ENCODE measurements around the gene SH2D6.
A peak's percentile ranks its signal among the peaks of the same experiment; 100 is the strongest.

Gene SH2D6

DNA sequence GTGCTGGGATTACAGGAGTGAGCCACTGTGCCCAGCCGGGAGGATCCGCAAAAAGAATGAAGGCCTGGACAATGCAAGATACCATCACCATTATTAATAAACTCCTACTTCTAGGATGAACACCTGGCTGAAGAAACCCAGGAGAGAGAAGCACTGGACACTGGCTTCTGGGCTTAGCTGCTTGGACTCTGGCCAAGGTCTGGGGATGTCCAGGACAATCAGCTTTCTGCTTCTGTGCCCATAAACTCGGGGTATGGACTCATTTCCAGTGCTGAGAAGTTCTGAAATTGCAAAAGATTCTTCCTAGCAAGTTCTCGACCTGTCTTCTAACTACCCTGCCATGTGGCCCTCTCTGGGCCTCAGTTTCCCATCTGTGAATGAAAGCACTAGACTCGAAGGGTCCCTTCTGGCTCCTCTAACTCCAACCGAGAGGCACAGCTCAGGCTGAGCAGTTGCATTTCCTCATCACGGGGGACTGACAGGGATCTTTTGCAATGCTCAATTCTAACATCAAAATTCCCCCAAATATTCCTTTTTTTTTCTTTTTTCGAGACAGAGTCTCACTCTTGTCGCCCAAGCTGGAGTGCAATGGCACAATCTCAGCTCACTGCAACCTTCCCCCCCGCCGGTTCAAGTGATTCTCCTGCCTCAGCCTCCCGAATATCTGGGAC is 2.4 kb upstream of the SH2D6 start:
- in situ Hi-C loops (cut with MboI; ENCODE audit: low pct_unique_long_range_greater_than_20kb, low sequenced_read_pairs) = no loop called here
- no peak for DNase-seq

GRCh38 chr2:85419009-85419675 is 628 bp downstream of the SH2D6 start:
- in situ Hi-C loops (cut with MboI; ENCODE audit: low pct_unique_long_range_greater_than_20kb, low sequenced_read_pairs) = no loop called here
- DNase-seq = no peak

GRCh38 chr2:85420536-85421259 is 2.2 kb downstream of the SH2D6 start:
- in situ Hi-C loops (cut with MboI; ENCODE audit: low pct_unique_long_range_greater_than_20kb, low sequenced_read_pairs) = no loop called here
- DNase-seq = peak; percentile 93

GRCh38 chr2:85421260-85422071 is 3.0 kb downstream of the SH2D6 start:
- peak; percentile 23 for DNase-seq
- in situ Hi-C loops (cut with MboI; ENCODE audit: low pct_unique_long_range_greater_than_20kb, low sequenced_read_pairs) = no loop called here

GRCh38 chr2:85422072-85422457 is 3.6 kb downstream of the SH2D6 start:
- in situ Hi-C loops (cut with MboI; ENCODE audit: low pct_unique_long_range_greater_than_20kb, low sequenced_read_pairs) = no loop called here
- DNase-seq = no peak

DNA sequence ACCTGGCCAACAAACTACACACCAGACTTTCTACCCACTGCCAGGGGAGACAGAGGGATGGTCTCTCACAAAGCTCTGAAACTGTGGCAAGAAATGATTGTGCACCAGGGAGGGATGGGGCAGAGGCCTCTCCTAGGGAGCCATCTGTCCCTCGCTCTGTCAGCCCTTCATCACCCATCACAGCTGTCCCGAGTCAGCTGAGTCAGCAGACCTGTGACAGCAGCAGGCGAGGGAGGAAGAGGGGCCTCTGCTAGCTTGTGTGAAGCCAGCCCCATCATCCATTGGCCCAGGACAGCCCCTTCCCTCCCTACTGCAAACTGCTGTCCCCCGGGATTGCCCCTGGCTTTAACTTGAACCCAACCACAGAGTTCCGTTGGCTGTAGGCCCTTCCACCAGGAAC is 5.0 kb downstream of the SH2D6 start:
- in situ Hi-C loops (cut with MboI; ENCODE audit: low pct_unique_long_range_greater_than_20kb, low sequenced_read_pairs) = no loop called here

GRCh38 chr2:85425588-85425987 is 7.1 kb downstream of the SH2D6 start:
- in situ Hi-C loops (cut with MboI; ENCODE audit: low pct_unique_long_range_greater_than_20kb, low sequenced_read_pairs) = no loop called here
- no peak for DNase-seq

More for the DNA sequence above, 5.0 kb downstream of the SH2D6 start:
- no peak for DNase-seq

GRCh38 chr2:85427300-85427835 is 8.9 kb downstream of the SH2D6 start:
- no peak for DNase-seq
- in situ Hi-C loops (cut with MboI; ENCODE audit: low pct_unique_long_range_greater_than_20kb, low sequenced_read_pairs) = no loop called here

DNA sequence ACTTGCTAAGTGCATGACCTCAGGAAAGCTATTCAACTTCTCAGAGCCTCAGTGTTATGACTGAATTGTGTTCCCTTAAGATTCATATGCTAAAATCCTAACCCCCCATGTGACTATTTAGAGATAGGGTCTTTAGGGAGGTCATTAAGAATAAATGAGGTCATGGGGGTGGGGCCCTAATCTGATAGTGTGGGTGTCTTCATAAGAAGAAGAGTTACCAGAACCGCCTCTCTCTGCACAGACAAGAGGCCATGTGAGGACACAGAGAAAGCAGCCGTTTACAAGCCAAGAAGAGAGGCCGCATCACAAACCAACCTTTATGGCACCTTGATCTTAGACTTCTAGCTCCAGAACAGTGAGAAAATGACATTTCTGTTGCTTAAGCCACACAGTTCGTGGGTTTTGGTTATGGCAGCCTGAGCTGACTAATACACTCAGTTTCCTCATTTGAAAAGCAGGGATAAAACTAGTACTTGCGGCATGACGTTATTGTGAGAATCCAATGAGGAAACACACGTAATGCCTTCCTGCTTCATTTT is 9.9 kb downstream of the SH2D6 start:
- in situ Hi-C loops (cut with MboI; ENCODE audit: low pct_unique_long_range_greater_than_20kb, low sequenced_read_pairs) = no loop called here
- DNase-seq = peak; percentile 22

- in situ Hi-C loops (cut with MboI; ENCODE audit: low pct_unique_long_range_greater_than_20kb, low sequenced_read_pairs) = no loop called here
- no peak for DNase-seq
Measured at GRCh38 chr2:85429213-85429923, 10.9 kb downstream of the SH2D6 start.

GRCh38 chr2:85429924-85430289 is 11.4 kb downstream of the SH2D6 start:
- in situ Hi-C loops (cut with MboI; ENCODE audit: low pct_unique_long_range_greater_than_20kb, low sequenced_read_pairs) = no loop called here
- no peak for DNase-seq

DNA sequence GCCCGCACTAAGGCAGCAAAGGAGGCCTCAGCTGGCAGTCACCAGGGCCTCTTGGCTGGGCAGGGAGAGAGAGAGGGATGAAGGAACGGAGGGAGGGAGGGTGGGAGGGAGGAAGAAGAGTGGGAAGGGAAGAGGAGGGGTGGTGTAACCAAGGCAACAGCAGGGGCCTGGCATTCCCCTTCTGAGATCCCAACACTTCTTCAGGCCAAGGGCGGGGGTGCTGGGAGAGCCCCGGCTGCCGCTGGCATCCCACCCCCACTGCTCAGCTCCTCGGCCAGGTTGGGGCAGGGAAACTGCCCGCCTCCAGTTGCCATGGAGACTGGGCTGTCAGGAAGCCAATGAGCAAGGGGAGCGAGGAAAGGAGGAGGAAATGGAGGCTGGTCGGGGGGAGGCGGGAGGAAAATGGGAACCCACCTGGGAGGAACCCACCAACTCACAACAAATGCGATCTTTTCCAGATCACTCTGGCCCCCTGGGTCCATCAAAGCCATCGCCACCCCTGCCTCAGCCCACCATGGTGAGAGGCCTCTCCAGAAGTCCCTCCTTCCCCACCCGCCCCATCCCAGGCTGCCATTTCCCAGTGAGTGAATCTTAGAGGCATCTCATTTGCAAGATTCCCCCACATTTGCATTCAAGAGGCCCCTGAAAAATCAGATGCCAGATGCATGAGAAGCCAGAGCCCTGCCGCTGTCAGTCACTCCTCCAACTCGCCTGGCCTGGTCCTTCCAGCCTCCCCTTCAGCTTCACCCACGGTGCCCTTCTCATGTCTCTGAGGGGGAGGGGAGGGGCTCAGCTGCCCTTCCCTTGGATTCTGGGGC is 12.4 kb downstream of the SH2D6 start:
- in situ Hi-C loops (cut with MboI; ENCODE audit: low pct_unique_long_range_greater_than_20kb, low sequenced_read_pairs) = no loop called here

GRCh38 chr2:85431570-85432205 is 13.2 kb downstream of the SH2D6 start:
- no peak for DNase-seq
- in situ Hi-C loops (cut with MboI; ENCODE audit: low pct_unique_long_range_greater_than_20kb, low sequenced_read_pairs) = no loop called here

More for the DNA sequence above, 12.4 kb downstream of the SH2D6 start:
- DNase-seq = no peak

- DNase-seq = no peak
- in situ Hi-C loops (cut with MboI; ENCODE audit: low pct_unique_long_range_greater_than_20kb, low sequenced_read_pairs) = no loop called here
Measured at GRCh38 chr2:85433511-85434089, 15.1 kb downstream of the SH2D6 start.

DNA sequence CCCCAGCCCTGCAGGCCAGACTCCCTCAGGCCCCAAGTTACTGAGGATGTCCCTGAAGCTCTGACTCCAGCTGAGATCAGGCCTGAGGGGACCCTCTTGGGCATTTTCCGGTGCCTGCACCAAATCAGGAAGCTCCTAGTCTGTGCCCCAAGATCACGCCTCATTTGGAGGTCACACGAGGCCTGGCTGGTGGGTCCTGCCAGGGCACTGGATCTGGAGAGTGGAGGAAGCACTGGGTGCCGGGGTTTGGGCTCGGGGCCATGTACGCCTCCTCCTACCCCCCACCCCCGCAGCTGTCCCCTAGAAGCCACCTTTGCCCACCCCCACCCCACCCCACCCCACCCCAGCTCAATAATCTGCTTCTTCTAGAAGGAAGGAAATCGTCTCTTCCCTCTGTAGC is 16.2 kb downstream of the SH2D6 start:
- no peak for DNase-seq
- in situ Hi-C loops (cut with MboI; ENCODE audit: low pct_unique_long_range_greater_than_20kb, low sequenced_read_pairs) = no loop called here

DNA sequence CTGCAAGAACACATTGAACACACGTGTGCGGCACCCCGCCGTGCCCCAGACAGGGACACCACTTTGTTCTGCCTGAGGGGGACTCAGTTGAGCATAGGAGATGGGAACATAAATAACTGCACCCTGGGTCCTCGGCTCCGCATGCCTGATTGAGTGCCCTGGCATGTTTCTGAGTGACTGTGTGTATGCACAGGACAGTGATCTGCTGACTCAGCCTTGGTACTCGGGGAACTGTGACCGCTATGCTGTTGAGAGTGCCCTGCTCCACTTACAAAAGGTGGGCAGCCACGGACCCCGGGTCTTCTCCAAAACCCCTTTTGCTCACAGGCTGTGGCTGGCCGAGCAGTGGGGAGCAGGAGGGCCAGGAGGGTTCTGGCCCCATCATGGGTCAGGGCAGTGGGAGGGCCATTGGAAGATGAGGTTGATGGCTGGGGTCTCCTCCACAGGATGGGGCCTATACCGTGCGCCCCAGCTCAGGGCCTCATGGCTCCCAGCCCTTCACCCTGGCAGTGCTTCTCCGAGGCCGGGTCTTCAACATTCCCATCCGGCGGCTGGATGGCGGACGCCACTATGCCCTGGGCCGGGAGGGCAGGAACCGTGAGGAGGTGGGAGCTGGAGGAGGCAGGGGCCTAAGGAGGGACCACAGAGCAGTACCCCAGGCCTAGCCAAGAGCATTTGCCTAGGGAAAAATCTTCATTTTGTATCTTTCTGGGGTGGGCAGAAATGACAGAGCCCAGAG is 16.9 kb downstream of the SH2D6 start:
- in situ Hi-C loops (cut with MboI; ENCODE audit: low pct_unique_long_range_greater_than_20kb, low sequenced_read_pairs) = no loop called here
- no peak for DNase-seq
